K562 (cell line): Measurements from ENCODE around the gene YIPF1. TPM values are rescaled to one million over a fixed set of nuclear protein-coding genes. Genes with fewer than 3 reads are reported as not detected.

Experiments used
- ATAC-seq: fragments of 200-7000 bp; cut with Tn5 transposase; 3 replicates; pipeline ENCODE4 v1.9.1; 2020; ENCODE audit warnings: moderate library complexity
- BruUV-seq: library from RNA; stranded (reverse); fragments of 400-500 nt; replicated peaks from 2 replicates; lab custom pipeline; 2021; lab: Mats Ljungman, UMichigan
- CTCF ChIA-PET: fragments of 300-600 bp; formaldehyde crosslinking; extraction: SDS; loops from one replicate; lab custom pipeline; 2021; ENCODE audit warnings: low intra/inter-chr PET ratio; lab: Yijun Ruan, JAX
- POLR2A ChIA-PET: fragments of 300-600, 350-650 bp; sonication (Branson Sonifier 250); formaldehyde crosslinking; extraction: SDS; loops from one replicate; lab custom pipeline; 2021; ENCODE audit warnings: antibody characterized with exemption, inconsistent platforms; lab: Yijun Ruan, JAX
- DNase-seq, 4 experiments: peaks; one replicate each; pipeline versions ENCODE4 v3.0.0 to v3.0.0-alpha.2; 2011 to 2018; ENCODE audit warnings: low spot score in 3 of 4, mixed read lengths in 3 of 4; ENCODE audit errors: extremely low read depth in 1 of 4
- FAIRE-seq: peaks from 2 replicates; lab custom pipeline; 2011; peaks lifted over from hg19 to GRCh38; lab: Jason Lieb, UNC
- H2AFZ ChIP-seq: 2 replicates; pipeline ENCODE4 v1.6.0; 2011; ENCODE audit warnings: low read depth, low read length, control low read depth, inconsistent platforms
- H3K27ac ChIP-seq: fragments of 200-600 bp; 3 replicates; pipeline ENCODE4 v1.8.0; 2011; ENCODE audit warnings: low read depth, mild to moderate bottlenecking, control low read depth, inconsistent platforms, low read length, moderate library complexity, mixed read lengths; ENCODE audit errors: extremely low read depth
- H3K27me3 ChIP-seq, 2 experiments: fragments of 300-600 bp in 1 of 2; 2 replicates in 1 of 2; 3 replicates in 1 of 2; pipeline versions ENCODE4 v1.6.0 to v1.8.0; 2011; ENCODE audit warnings: inconsistent platforms in 2 of 2, low read length in 2 of 2, mild to moderate bottlenecking in 1 of 2, mixed read lengths in 1 of 2, moderate library complexity in 1 of 2; ENCODE audit not compliant: control insufficient read depth in 2 of 2, insufficient read depth in 2 of 2
- H3K36me3 ChIP-seq: fragments of 300-600 bp; 3 replicates; pipeline ENCODE4 v1.8.0; 2011; ENCODE audit warnings: mild to moderate bottlenecking, low read length, inconsistent platforms; ENCODE audit not compliant: control insufficient read depth, insufficient read depth
- H3K4me1 ChIP-seq, 2 experiments: fragments of 200-600 bp in 1 of 2; replicated peaks in 1 of 2; 2 replicates in 1 of 2; 3 replicates in 1 of 2; pipeline versions ENCODE4 v1.5.1 to v1.8.0; 2011; ENCODE audit warnings: inconsistent platforms in 2 of 2, low read length in 2 of 2, mild to moderate bottlenecking in 1 of 2, mixed read lengths in 1 of 2, moderate library complexity in 1 of 2; ENCODE audit not compliant: control insufficient read depth in 2 of 2, insufficient read depth in 2 of 2
- H3K4me2 ChIP-seq: 2 replicates; pipeline ENCODE4 v1.6.1; 2011; ENCODE audit warnings: low read length, control low read depth, inconsistent platforms, mixed read lengths; ENCODE audit not compliant: insufficient read depth
- H3K4me3 ChIP-seq: fragments of 200-600 bp; sonication (generic), shearing (Covaris generic); 2 replicates; pipeline ENCODE4 v1.5.1; 2016; ENCODE audit warnings: control low read depth, inconsistent platforms
- H3K79me2 ChIP-seq: fragments of 200-600 bp; 3 replicates; pipeline ENCODE4 v1.8.0; 2011; ENCODE audit warnings: low read length, inconsistent platforms; ENCODE audit not compliant: control insufficient read depth, insufficient read depth
- H3K9ac ChIP-seq, 2 experiments: 2 replicates each; pipeline versions ENCODE4 v1.6.0 to v1.6.1; 2011; ENCODE audit warnings: low read depth in 2 of 2, low read length in 2 of 2, control low read depth in 1 of 2, inconsistent platforms in 1 of 2, mild to moderate bottlenecking in 1 of 2, mixed read lengths in 1 of 2; ENCODE audit not compliant: insufficient read depth in 1 of 2
- H3K9me1 ChIP-seq: one replicate; pipeline ENCODE4 v1.6.0; 2011; ENCODE audit warnings: inconsistent platforms, mild to moderate bottlenecking, low read length, moderate library complexity; ENCODE audit not compliant: control insufficient read depth, insufficient read depth
- H3K9me3 ChIP-seq: replicated peaks from 2 replicates; pipeline ENCODE4 v1.5.1; 2011; ENCODE audit warnings: low read depth, low read length, inconsistent platforms; ENCODE audit not compliant: control insufficient read depth, insufficient read depth
- H4K20me1 ChIP-seq: replicated peaks from 2 replicates; pipeline ENCODE4 v1.6.1; 2011; ENCODE audit warnings: low read length, inconsistent platforms, mixed read lengths; ENCODE audit not compliant: control insufficient read depth, insufficient read depth
- ARID1B ChIP-seq: fragments of 450-650 bp; IDR thresholded peaks from 2 replicates; pipeline ENCODE4 v1.6.1; 2016; ENCODE audit warnings: antibody characterized with exemption, mild to moderate bottlenecking, inconsistent platforms
- ARID3B ChIP-seq: fragments of 250-450 bp; sonication (Bioruptor Pico); IDR thresholded peaks from 2 replicates; pipeline ENCODE4 v1.4.0; 2020; ENCODE audit warnings: borderline replicate concordance
- BRD9 ChIP-seq: fragments of 450-650 bp; IDR thresholded peaks from 2 replicates; pipeline ENCODE4 v1.6.1; 2018; ENCODE audit warnings: low read depth; ENCODE audit not compliant: partially characterized antibody
- CAMTA2 ChIP-seq: fragments of 250-450 bp; sonication (Bioruptor Pico); conservative IDR thresholded peaks from 2 replicates; pipeline ENCODE4 v1.5.1; 2022
- CXXC5 ChIP-seq: fragments of 250-450 bp; sonication (Bioruptor Pico); IDR thresholded peaks from 2 replicates; pipeline ENCODE4 v1.8.0; 2022; ENCODE audit warnings: inconsistent platforms, mild to moderate bottlenecking, moderate library complexity
- EP400 ChIP-seq: fragments of 450-650 bp; IDR thresholded peaks from 2 replicates; pipeline ENCODE4 v1.6.1; 2017; ENCODE audit warnings: antibody characterized with exemption, mild to moderate bottlenecking, moderate library complexity
- FIP1L1 ChIP-seq: fragments of 200-400 bp; formaldehyde crosslinking; IDR thresholded peaks from 2 replicates; pipeline ENCODE4 v1.6.1; 2018; ENCODE audit warnings: mild to moderate bottlenecking, low read depth, low read length; ENCODE audit not compliant: poor library complexity, severe bottlenecking
- FOXJ3 ChIP-seq: sonication (generic); formaldehyde crosslinking; IDR thresholded peaks from 2 replicates; pipeline ENCODE4 v1.4.0; 2020; ENCODE audit warnings: mild to moderate bottlenecking, missing genetic modification reagents
- FOXP4 ChIP-seq: sonication (generic); formaldehyde crosslinking; IDR thresholded peaks from 2 replicates; pipeline ENCODE4 v1.8.0; 2022; ENCODE audit warnings: mild to moderate bottlenecking, missing genetic modification reagents, borderline replicate concordance
- HSF4 ChIP-seq: fragments of 250-450 bp; sonication (Bioruptor Pico); IDR thresholded peaks from 2 replicates; pipeline ENCODE4 v2.1.2; 2022; ENCODE audit warnings: mild to moderate bottlenecking, moderate library complexity, borderline replicate concordance
- THRA ChIP-seq: fragments of 450-650 bp; IDR thresholded peaks from 2 replicates; pipeline ENCODE4 v1.6.1; 2017; ENCODE audit warnings: mild to moderate bottlenecking, moderate library complexity
- UBTF ChIP-seq, 2 experiments: IDR thresholded peaks; 2 replicates each; pipeline ENCODE4 v1.6.1; 2012; ENCODE audit warnings: improper control_type of control experiment in 2 of 2, low read depth in 2 of 2, low read length in 2 of 2, borderline replicate concordance in 1 of 2
- ZFP30 ChIP-seq: fragments of 250-450 bp; sonication (Bioruptor Pico); IDR thresholded peaks from 2 replicates; pipeline ENCODE4 v1.8.0; 2022; ENCODE audit warnings: moderate library complexity, mild to moderate bottlenecking, inconsistent platforms, borderline replicate concordance
- ZNF174 ChIP-seq: fragments of 250-450 bp; sonication (Bioruptor Pico); IDR thresholded peaks from 2 replicates; pipeline ENCODE4 v1.4.0; 2020; ENCODE audit warnings: mild to moderate bottlenecking
- WGBS: fragments of 100-300 bp; shearing (Covaris generic); methylation state at CpG from one replicate; pipeline ENCODE4 v1.1.6; 2016; ENCODE audit warnings: low coverage, mixed read lengths; ENCODE audit not compliant: insufficient coverage; ENCODE audit errors: missing lambda C conversion rate; 5-methylcytosine and 5-hydroxymethylcytosine counted together
- in situ Hi-C: fragments of 300-500 bp; cut with MboI; formaldehyde crosslinking; loops from 4 replicates; pipeline ENCODE4 v1.15.0; 2018; ENCODE audit warnings: inconsistent platforms, mixed read lengths
- intact Hi-C: fragments of 100-400 bp; cut with micrococcal nuclease; formaldehyde crosslinking; loops from 2 replicates; pipeline ENCODE4 v1.14.2; 2022
- polyA plus RNA-seq, 8 experiments: library from polyadenylated mRNA; depleted of rRNA in 4 of 8; stranded (reverse) in 5 of 8; unstranded in 3 of 8; fragments of >200 nt; fragmentation: Nextera tagmentation in 2 of 8; fragmentation: Illumina TruSeq in 1 of 8; extraction: Ambion mirVana in 2 of 8; extraction: Trizol in 1 of 8; gene quantifications; 2 replicates each; pipeline versions ENCODE4 v1.2.1 to v1.2.3, GENCODE V29; 2011 to 2014; ENCODE audit warnings: inconsistent platforms in 1 of 8, missing spikeins in 1 of 8
- total RNA-seq, 7 experiments: library from RNA; depleted of rRNA in 6 of 7; stranded (reverse); fragments of >200 nt in 6 of 7; fragmentation: Illumina TruSeq in 2 of 7; extraction: Trizol in 2 of 7; gene quantifications; 2 replicates each; pipeline versions ENCODE4 v1.2.1 to v1.2.3, GENCODE V29; 2011 to 2021; ENCODE audit warnings: low replicate concordance in 1 of 7

Gene YIPF1
- total and polyA plus RNA-seq, 9 of the 15 experiments (the other 6 are each of a cell fraction or from before 2014, with no cell fraction given): 11.5 to 37.5 (median 19.2) TPM

- BruUV-seq: no TSS peak
- no peak for DNase-seq
- Histone ChIP-seq H3K9ac (no peak within 1 kb of the TSS), H3K27me3 (no peaks in the 10 kb centered on the region), H3K4me3 (no peak within 1 kb of the TSS), H3K4me2 (no peak within 1 kb of the TSS), H2AFZ (peak within 1 kb of the TSS; percentile 53), H3K9me3 (no peaks in the 10 kb centered on the region), H4K20me1 (no peaks in the 10 kb centered on the region), H3K9me1 (no peaks in the 10 kb centered on the region), H3K4me1 (peaks cover 15 to 22% of the 10 kb centered on the region in 2 experiments; a peak in 4 of 5 replicates), H3K36me3 (no peaks in the 10 kb centered on the region), H3K27ac (no peak within 1 kb of the TSS), H3K79me2 (0 out of 3 replicates have a peak, but pooled peaks cover 2% of the 10 kb centered on the region)
- in situ Hi-C loops (no loop called here), intact Hi-C loops (no loop called here)
- CTCF ChIA-PET: no interaction called here
- WGBS: 49% methylated on average over 12 of the region's 14 CpGs
- no peak for ATAC-seq
- POLR2A ChIA-PET: interaction anchor here (1.6 kb wide), 1 partner anchor 16 kb away, joined by 4 read pairs; no protein-coding TSS in a partner anchor
- no peak for FAIRE-seq
- TF ChIP-seq ARID1B (no peak), EP400 (no peak), THRA (no peak), ZNF174 (no peak), ZFP30 (CRISPR knock-in tag) (no peak), CAMTA2 (no peak), FOXJ3 (CRISPR knock-in tag) (no peak), ARID3B (CRISPR knock-in tag) (no peak), HSF4 (CRISPR knock-in tag) (no peak), CXXC5 (no peak), FOXP4 (CRISPR knock-in tag) (no peak), BRD9 (no peak), FIP1L1 (no peak), UBTF (IDR thresholded peaks at IDR 0.05; ENCODE audit: borderline replicate concordance in 1 of 2, low read depth in 2 of 2, low read length in 2 of 2) (no peak)
These were observed 4.5 kb upstream of the YIPF1 start, which contains the start of gene DIO1 for GRCh38 chr1:53893999-53894636. Gene DIO1 (plus strand): TSS chr1:53894187. CDS start chr1:53894211, 24 bp downstream.
